IPS-20b (cell line): Measurements from ENCODE around the gene IL11RA.

Experiments used
- H3K27ac ChIP-seq: one replicate; pipeline ENCODE4 v1.5.1; 2013; ENCODE audit warnings: low read length
- H3K27me3 ChIP-seq: 2 replicates; pipeline ENCODE4 v1.6.1; 2013; ENCODE audit warnings: mild to moderate bottlenecking, low read length, inconsistent platforms; ENCODE audit not compliant: insufficient read depth
- H3K36me3 ChIP-seq: 2 replicates; pipeline ENCODE4 v1.6.1; 2013; ENCODE audit warnings: low read depth, mild to moderate bottlenecking, inconsistent platforms, low read length, moderate library complexity; ENCODE audit not compliant: insufficient read depth
- H3K4me1 ChIP-seq: 2 replicates; pipeline ENCODE4 v1.6.1; 2013; ENCODE audit warnings: mild to moderate bottlenecking, control low read depth, inconsistent platforms, low read length, moderate library complexity; ENCODE audit not compliant: insufficient read depth
- H3K4me3 ChIP-seq: 2 replicates; pipeline ENCODE4 v1.5.1; 2013; ENCODE audit warnings: mild to moderate bottlenecking, low read length, inconsistent platforms
- H3K9ac ChIP-seq: 2 replicates; pipeline ENCODE4 v1.6.1; 2013; ENCODE audit warnings: low read depth, mild to moderate bottlenecking, inconsistent platforms, low read length, moderate library complexity
- H3K9me3 ChIP-seq: 2 replicates; pipeline ENCODE4 v1.6.1; 2013; ENCODE audit warnings: mild to moderate bottlenecking, low read depth, low read length, inconsistent platforms; ENCODE audit not compliant: insufficient read depth

Gene IL11RA

GRCh38 chr9:34691936-34692315 is 39.9 kb downstream of the IL11RA start:
- Histone ChIP-seq H3K27ac (no peak overlapping the region), H3K36me3 (no peaks in the 10 kb centered on the region), H3K9ac (no peak overlapping the region)

GRCh38 chr9:34693560-34693959 is 41.6 kb downstream of the IL11RA start:
- Histone ChIP-seq H3K9ac (no peak overlapping the region), H3K4me1 (no peaks in the 10 kb centered on the region), H3K27ac (no peak overlapping the region), H3K27me3 (peaks cover under 1% of the 10 kb centered on the region; the same call in 1 of the 2 replicates), H3K4me3 (no peak overlapping the region), H3K36me3 (no peaks in the 10 kb centered on the region), H3K9me3 (no peaks in the 10 kb centered on the region)

More at GRCh38 chr9:34691936-34692315, 39.9 kb downstream of the IL11RA start:
- H3K27me3 ChIP-seq = no peaks in the 10 kb centered on the region
- H3K4me1 ChIP-seq = no peaks in the 10 kb centered on the region
- no peak overlapping the region for H3K4me3 ChIP-seq
- H3K9me3 ChIP-seq = no peaks in the 10 kb centered on the region

GRCh38 chr9:34694811-34695210 is 42.8 kb downstream of the IL11RA start:
- Histone ChIP-seq H3K27ac (no peak overlapping the region), H3K36me3 (no peaks in the 10 kb centered on the region), H3K4me3 (no peak overlapping the region), H3K9me3 (no peaks in the 10 kb centered on the region), H3K4me1 (no peaks in the 10 kb centered on the region), H3K27me3 (peaks cover 13% of the 10 kb centered on the region), H3K9ac (no peak overlapping the region)

- no peak overlapping the region for H3K9ac ChIP-seq
Observed at GRCh38 chr9:34701023-34701768, 49.2 kb downstream of the IL11RA start.

GRCh38 chr9:34701769-34702736 is 50.1 kb downstream of the IL11RA start:
- Histone ChIP-seq H3K36me3 (no peaks in the 10 kb centered on the region), H3K27ac (no peak overlapping the region), H3K9me3 (no peaks in the 10 kb centered on the region), H3K9ac (no peak overlapping the region), H3K4me1 (no peaks in the 10 kb centered on the region; the same call in 1 of the 2 replicates), H3K4me3 (peak overlapping the region; percentile 59), H3K27me3 (peaks cover 39% of the 10 kb centered on the region)

More at GRCh38 chr9:34701023-34701768, 49.2 kb downstream of the IL11RA start:
- H3K4me3 ChIP-seq = peak overlapping the region; percentile 59
- H3K36me3 ChIP-seq = no peaks in the 10 kb centered on the region
- H3K27ac ChIP-seq = no peak overlapping the region
- no peaks in the 10 kb centered on the region for H3K9me3 ChIP-seq
- H3K27me3 ChIP-seq = peaks cover 39% of the 10 kb centered on the region
- no peaks in the 10 kb centered on the region; the same call in 1 of the 2 replicates for H3K4me1 ChIP-seq

- no peaks in the 10 kb centered on the region for H3K9me3 ChIP-seq
Observed at GRCh38 chr9:34707130-34707529, 55.1 kb downstream of the IL11RA start.

GRCh38 chr9:34709196-34709978 is 57.4 kb downstream of the IL11RA start:
- Histone ChIP-seq H3K9me3 (no peaks in the 10 kb centered on the region), H3K9ac (no peak overlapping the region), H3K4me3 (no peak overlapping the region), H3K36me3 (no peaks in the 10 kb centered on the region), H3K27ac (no peak overlapping the region), H3K27me3 (no peaks in the 10 kb centered on the region), H3K4me1 (no peaks in the 10 kb centered on the region)

More at GRCh38 chr9:34707130-34707529, 55.1 kb downstream of the IL11RA start:
- H3K27ac ChIP-seq = no peak overlapping the region
- no peaks in the 10 kb centered on the region for H3K4me1 ChIP-seq
- H3K36me3 ChIP-seq = no peaks in the 10 kb centered on the region
- H3K27me3 ChIP-seq = peaks cover 5% of the 10 kb centered on the region; the same call in 1 of the 2 replicates
- no peak overlapping the region for H3K4me3 ChIP-seq
- H3K9ac ChIP-seq = no peak overlapping the region

- Histone ChIP-seq H3K4me1 (no peaks in the 10 kb centered on the region), H3K4me3 (no peak within 1 kb of the TSS), H3K9ac (no peak within 1 kb of the TSS), H3K9me3 (no peaks in the 10 kb centered on the region), H3K36me3 (no peaks in the 10 kb centered on the region), H3K27me3 (no peaks in the 10 kb centered on the region), H3K27ac (no peak within 1 kb of the TSS)
Observed at GRCh38 chr9:34710023-34710422, 58.0 kb downstream of the IL11RA start, which contains the start of gene CCL21. TSS of gene CCL21 (minus strand) at chr9:34710136. CDS start at chr9:34710066, 70 bp downstream.
